SJCRH30 (cell line): ENCODE measurements around the gene AGAP3. TPM values are rescaled to one million over a fixed set of nuclear protein-coding genes. Genes with fewer than 3 reads are reported as not detected.

Experiments used
- DNase-seq, 2 experiments: peaks; one replicate each; pipeline ENCODE4 v3.0.0-alpha.2; 2015 to 2020
- H3K27ac ChIP-seq: fragments of 250-450 bp; sonication (Bioruptor Pico); 2 replicates; pipeline ENCODE4 v1.5.1; 2020; ENCODE audit warnings: mild to moderate bottlenecking, moderate library complexity
- H3K27me3 ChIP-seq: fragments of 250-450 bp; sonication (Bioruptor Pico); 2 replicates; pipeline ENCODE4 v1.5.1; 2020; ENCODE audit warnings: mild to moderate bottlenecking, moderate library complexity
- H3K36me3 ChIP-seq: fragments of 250-450 bp; sonication (Bioruptor Pico); 2 replicates; pipeline ENCODE4 v1.5.1; 2020; ENCODE audit warnings: mild to moderate bottlenecking, moderate library complexity
- H3K4me1 ChIP-seq: fragments of 250-450 bp; sonication (Bioruptor Pico); 2 replicates; pipeline ENCODE4 v1.5.1; 2020; ENCODE audit warnings: mild to moderate bottlenecking, moderate library complexity
- H3K4me3 ChIP-seq: fragments of 250-450 bp; sonication (Bioruptor Pico); 2 replicates; pipeline ENCODE4 v1.5.1; 2020; ENCODE audit warnings: mild to moderate bottlenecking, moderate library complexity
- H3K9me3 ChIP-seq: fragments of 250-450 bp; sonication (Bioruptor Pico); replicated peaks from 2 replicates; pipeline ENCODE4 v1.5.1; 2020; ENCODE audit warnings: mild to moderate bottlenecking, moderate library complexity
- total RNA-seq: library from RNA; depleted of rRNA; stranded (reverse); fragments of >200 nt; shearing (Covaris generic); gene quantifications from 2 replicates; pipeline ENCODE4 v1.2.3, GENCODE V29; 2014

The AGAP3 gene
- total RNA-seq, 1 experiment from 2014 or later: 59.7 TPM

GRCh38 chr7:151075978-151076426, 10.3 kb upstream of the AGAP3 start:
- Histone ChIP-seq H3K27me3 (no peaks in the 10 kb centered on the region), H3K4me3 (no peak overlapping the region), H3K4me1 (peaks cover 7% of the 10 kb centered on the region; the same call in 1 of the 2 replicates), H3K36me3 (peaks cover 43% of the 10 kb centered on the region), H3K27ac (no peak overlapping the region), H3K9me3 (no peaks in the 10 kb centered on the region)
- no peak for DNase-seq

DNA sequence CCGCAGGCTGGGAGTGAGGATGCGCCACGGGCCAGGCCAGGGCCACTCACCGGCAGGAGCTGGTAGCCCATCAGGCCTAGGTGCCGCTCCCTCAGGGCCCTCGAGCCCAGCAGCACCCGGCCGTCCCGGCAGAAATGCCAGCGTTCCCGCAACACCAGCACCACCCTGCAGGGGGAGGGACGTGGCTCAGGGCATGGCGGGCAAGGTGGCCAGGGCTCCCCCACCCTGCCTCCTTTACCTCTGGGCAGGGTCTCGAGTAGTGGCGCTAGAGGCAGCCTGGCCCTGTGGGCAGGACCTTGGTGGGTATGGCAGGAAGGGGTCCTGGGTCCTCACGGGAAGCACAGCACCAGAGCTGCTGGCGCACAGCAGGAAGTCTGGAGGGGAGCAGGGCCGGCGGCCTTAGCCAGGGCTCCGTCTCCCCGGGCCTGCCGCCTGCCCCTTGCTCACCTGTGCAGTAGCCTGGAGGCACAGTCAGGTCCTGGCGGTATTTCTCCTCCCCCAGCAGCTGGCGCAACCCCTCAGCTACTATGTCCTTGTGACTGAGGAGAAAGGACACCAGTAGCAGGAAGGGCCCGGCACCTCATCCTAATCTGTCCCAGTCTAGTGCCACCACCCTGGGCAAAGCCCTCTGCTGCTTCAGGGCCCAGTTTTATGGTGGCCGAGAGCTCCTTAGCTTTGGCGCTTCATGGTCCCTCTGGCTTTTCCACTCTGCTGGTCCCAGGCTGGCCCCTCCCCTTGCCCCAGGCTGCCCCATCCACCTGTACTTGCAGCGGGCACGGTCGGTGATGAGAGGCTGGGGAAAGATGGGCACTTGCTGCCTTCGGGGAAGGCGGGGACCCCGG, 9.2 kb upstream of the AGAP3 start:
- no peak overlapping the region for H3K4me3 ChIP-seq
- H3K9me3 ChIP-seq: no peaks in the 10 kb centered on the region
- H3K27ac ChIP-seq: no peak overlapping the region
- no peak for DNase-seq
- peaks cover 10% of the 10 kb centered on the region; the same call in 1 of the 2 replicates for H3K4me1 ChIP-seq
- H3K27me3 ChIP-seq: no peaks in the 10 kb centered on the region
- peaks cover 37% of the 10 kb centered on the region for H3K36me3 ChIP-seq

GRCh38 chr7:151077705-151078232, 8.5 kb upstream of the AGAP3 start:
- no peaks in the 10 kb centered on the region for H3K27me3 ChIP-seq

GRCh38 chr7:151078233-151079040, 7.8 kb upstream of the AGAP3 start:
- H3K4me1 ChIP-seq: peaks cover 14% of the 10 kb centered on the region; the same call in 1 of the 2 replicates
- H3K27me3 ChIP-seq: no peaks in the 10 kb centered on the region
- DNase-seq: no peak
- H3K27ac ChIP-seq: no peak overlapping the region
- H3K4me3 ChIP-seq: no peak overlapping the region
- H3K36me3 ChIP-seq: peaks cover 28% of the 10 kb centered on the region
- H3K9me3 ChIP-seq: no peaks in the 10 kb centered on the region

More at GRCh38 chr7:151077705-151078232, 8.5 kb upstream of the AGAP3 start:
- no peaks in the 10 kb centered on the region for H3K9me3 ChIP-seq
- no peak overlapping the region for H3K4me3 ChIP-seq
- no peak for DNase-seq
- peaks cover 14% of the 10 kb centered on the region; the same call in 1 of the 2 replicates for H3K4me1 ChIP-seq
- peaks cover 32% of the 10 kb centered on the region for H3K36me3 ChIP-seq
- H3K27ac ChIP-seq: no peak overlapping the region

DNA sequence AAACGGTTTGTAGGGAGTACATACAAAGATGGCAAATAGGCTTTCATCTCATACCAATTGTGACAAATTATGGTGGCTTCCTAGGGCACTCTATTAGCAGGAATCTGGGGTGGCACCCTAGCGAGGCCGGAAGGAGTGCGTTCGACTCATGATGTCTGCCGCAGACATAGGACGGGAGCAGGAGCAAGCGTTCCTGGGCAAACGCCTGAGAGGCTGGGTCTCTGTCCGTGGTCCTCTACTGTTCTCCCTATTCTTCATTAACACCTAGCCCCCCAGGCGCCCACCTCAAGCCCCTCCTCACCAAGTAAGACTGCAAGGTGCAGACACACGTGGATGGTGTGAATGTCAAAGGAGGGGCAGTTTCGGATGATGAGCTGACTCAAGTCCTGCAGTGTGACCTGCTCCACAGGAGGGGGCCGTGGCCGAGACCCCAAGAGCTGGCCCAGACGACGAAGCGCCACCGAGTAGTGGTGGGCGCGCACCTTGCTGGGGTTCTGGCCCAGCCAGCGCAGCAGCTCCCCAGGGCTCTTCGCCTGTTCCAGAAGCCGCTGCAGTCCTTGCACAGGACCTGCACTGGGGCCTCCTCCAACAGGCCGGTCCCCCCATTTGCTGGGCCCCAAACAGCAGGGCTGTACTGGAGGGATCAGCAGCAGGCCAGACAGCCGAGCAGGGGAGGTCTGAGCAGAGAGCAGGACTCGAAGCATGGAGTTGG, 6.9 kb upstream of the AGAP3 start:
- Histone ChIP-seq H3K27ac (no peak overlapping the region), H3K4me3 (peak overlapping the region; percentile 94), H3K9me3 (no peaks in the 10 kb centered on the region), H3K27me3 (no peaks in the 10 kb centered on the region), H3K4me1 (peaks cover 18% of the 10 kb centered on the region; the same call in 1 of the 2 replicates), H3K36me3 (peaks cover 21% of the 10 kb centered on the region)
- DNase-seq: no peak

DNA sequence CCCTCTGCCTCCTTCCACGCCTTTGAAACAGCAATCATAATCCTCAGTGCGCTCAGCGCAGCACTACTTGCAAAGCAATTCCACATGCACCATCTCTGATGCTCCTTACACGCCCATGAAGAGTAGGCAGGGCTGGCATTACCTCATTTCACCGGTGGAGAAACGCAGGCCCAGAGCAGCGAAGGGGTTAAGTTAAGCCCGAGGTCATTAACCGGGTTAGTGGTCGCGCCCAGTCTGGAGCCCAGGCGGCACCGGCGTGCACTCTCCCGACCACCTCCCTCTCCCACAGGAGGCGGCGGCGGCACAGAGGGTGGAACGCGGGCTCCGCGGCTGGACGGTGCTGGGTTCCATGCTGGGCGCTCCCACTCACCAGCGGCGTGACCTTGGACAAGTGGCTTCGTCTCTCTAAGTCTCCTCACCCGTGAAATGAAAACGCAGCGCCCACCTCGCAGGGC, 6.2 kb upstream of the AGAP3 start:
- Histone ChIP-seq H3K4me1 (peaks cover 24% of the 10 kb centered on the region), H3K27me3 (no peaks in the 10 kb centered on the region), H3K9me3 (no peaks in the 10 kb centered on the region), H3K36me3 (peaks cover 16% of the 10 kb centered on the region), H3K27ac (peak overlapping the region; percentile 83), H3K4me3 (peak overlapping the region; percentile 94)
- DNase-seq: no peak

GRCh38 chr7:151080522-151081169, 5.6 kb upstream of the AGAP3 start, which contains the start of gene FASTK:
TSS of gene FASTK (minus strand) at chr7:151080809. CDS start at chr7:151080766, 43 bp downstream.
- peaks cover 27% of the 10 kb centered on the region for H3K4me1 ChIP-seq
- DNase-seq: peak; percentile 93 to 94
- peaks cover 10% of the 10 kb centered on the region for H3K36me3 ChIP-seq
- H3K27me3 ChIP-seq: no peaks in the 10 kb centered on the region
- H3K27ac ChIP-seq: peak within 1 kb of the TSS; percentile 83
- peak within 1 kb of the TSS; percentile 94 for H3K4me3 ChIP-seq
- no peaks in the 10 kb centered on the region for H3K9me3 ChIP-seq

DNA sequence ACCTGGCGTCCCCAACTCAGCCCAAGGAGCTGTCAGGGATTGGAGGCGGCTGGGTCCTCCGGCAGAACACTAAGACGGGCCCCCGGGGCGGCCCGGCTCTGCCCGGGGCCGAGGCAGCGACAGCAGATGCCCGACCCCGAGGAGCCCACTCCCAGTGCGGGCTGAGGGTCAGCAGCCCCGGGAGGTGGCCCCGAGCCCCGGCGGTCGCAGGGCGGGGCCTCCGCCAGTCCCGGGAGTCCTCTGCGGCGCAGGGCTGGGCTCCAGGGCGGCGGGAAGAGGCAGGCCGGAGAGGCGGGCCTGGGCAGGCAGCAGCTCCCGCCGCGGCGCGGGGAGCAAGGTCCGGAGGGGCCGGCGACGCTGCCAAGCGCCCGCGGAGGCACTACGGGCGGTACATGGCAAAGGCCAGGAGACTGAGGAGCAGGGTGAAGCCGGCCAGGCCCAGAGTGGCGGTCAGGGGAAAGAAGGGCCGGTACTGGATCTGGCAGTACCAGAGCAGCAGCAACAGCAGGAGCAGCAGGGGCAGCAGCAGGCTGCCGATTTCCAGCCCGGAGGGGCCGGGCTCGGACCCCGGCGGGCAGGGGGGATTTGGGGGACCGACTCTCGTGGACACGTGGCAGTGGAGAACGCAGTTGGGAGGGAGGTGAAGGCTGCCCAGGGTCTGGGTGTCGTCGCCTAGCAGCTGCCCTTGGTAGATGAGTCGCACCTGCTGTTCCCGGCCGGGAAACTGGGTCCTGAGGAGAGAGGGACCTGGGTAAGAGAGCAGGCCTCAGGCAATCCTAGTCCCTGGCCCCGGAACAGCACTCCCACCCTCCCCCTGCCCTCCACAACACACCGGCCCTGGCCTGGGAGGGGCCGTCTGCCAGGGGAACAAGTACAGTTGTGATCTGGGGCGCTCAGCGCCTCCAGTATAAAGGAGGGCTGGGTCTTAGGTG, 4.8 kb upstream of the AGAP3 start:
- Histone ChIP-seq H3K4me3 (peak overlapping the region; percentile 94), H3K27me3 (no peaks in the 10 kb centered on the region), H3K9me3 (no peaks in the 10 kb centered on the region), H3K36me3 (peaks cover 6% of the 10 kb centered on the region), H3K4me1 (peaks cover 27% of the 10 kb centered on the region), H3K27ac (peak overlapping the region; percentile 83)
- peak; percentile 73 to 76 for DNase-seq

- Histone ChIP-seq H3K9me3 (no peaks in the 10 kb centered on the region), H3K27ac (peak overlapping the region; percentile 83; the same call in 1 of the 2 replicates), H3K4me3 (peak overlapping the region; percentile 94), H3K4me1 (peaks cover 27% of the 10 kb centered on the region), H3K36me3 (no peaks in the 10 kb centered on the region; the same call in 1 of the 2 replicates), H3K27me3 (no peaks in the 10 kb centered on the region)
- no peak for DNase-seq
These were observed 3.9 kb upstream of the AGAP3 start for GRCh38 chr7:151082141-151083070.

DNA sequence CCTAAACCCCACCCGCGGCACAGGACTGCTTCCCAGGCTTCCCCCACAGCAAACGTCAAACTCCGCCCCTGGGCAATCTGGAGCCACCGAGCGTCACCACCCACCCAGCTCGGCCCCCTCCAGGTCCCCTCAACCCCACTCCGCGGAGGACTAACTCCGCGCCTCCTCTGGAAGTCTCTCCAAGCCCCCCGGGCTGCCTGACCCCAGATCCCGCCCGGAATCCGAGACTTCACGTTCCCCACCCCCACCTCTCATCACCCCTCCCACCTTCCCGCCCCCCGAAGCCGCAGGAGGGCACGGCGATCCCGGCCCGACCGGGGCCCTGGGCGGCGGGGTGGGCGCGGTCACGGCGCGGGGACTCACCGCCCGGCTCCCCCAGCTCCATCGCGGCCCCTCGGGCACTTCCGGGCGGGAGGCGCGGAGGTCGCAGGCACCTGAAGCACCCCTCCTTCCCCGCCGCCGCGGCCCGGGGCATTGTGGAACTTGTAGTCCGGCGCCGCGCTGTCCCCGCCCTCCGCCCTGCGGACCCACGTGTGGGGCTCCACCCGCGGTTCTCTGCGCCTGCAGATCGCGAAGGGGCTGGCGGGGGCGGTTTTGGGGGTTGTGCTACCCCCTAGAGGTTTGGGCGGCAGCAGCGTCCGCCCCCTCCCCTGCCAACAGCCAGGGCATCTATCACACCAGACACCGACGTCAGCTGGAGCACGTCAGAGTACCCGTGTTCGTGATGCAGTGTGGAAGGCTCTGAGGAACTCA, 3.0 kb upstream of the AGAP3 start, which contains the start of gene TMUB1:
TMUB1 (minus strand) TSS at position 423 of the 753 bp plus-strand sequence. CDS start 930 bp downstream, outside the sequence.
- peak; percentile 81 for DNase-seq
- H3K9me3 ChIP-seq: no peaks in the 10 kb centered on the region
- H3K4me1 ChIP-seq: peaks cover 31% of the 10 kb centered on the region
- H3K27ac ChIP-seq: peak within 1 kb of the TSS; percentile 83; the same call in 1 of the 2 replicates
- no peaks in the 10 kb centered on the region for H3K27me3 ChIP-seq
- H3K36me3 ChIP-seq: peaks cover 3% of the 10 kb centered on the region; the same call in 1 of the 2 replicates
- peak within 1 kb of the TSS; percentile 94 for H3K4me3 ChIP-seq

DNA sequence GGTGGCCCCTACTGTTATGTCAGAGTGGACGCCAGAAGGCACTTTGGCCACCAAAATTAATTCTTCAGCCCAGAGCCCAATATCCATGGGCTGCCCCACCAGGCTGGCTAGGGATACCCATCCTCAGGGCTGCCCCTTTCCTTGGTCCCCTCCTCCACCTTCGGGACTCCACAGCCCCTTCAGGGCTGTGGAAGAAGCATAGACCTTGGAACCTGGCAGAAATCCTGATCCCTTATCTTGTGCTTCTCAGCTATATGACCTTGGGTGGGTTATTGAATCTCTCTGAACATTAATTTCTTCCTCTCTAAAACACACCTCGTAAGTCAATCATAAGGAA, 2.5 kb upstream of the AGAP3 start:
- DNase-seq: no peak
- Histone ChIP-seq H3K27me3 (no peaks in the 10 kb centered on the region), H3K9me3 (no peaks in the 10 kb centered on the region), H3K4me3 (peak overlapping the region; percentile 94), H3K27ac (peak overlapping the region; percentile 3; the same call in 1 of the 2 replicates), H3K36me3 (peaks cover 8% of the 10 kb centered on the region; the same call in 1 of the 2 replicates), H3K4me1 (peaks cover 36% of the 10 kb centered on the region)
